WTC11 (cell line): Measurements from ENCODE around the gene GNA12. TPM values are rescaled to one million over a fixed set of nuclear protein-coding genes. Genes with fewer than 3 reads are reported as not detected.
A peak's percentile ranks its signal among the peaks of the same experiment; 100 is the strongest.

Experiments
- ATAC-seq: fragments of 200-7000 bp; cut with Tn5 transposase; 2 replicates; pipeline ENCODE4 v1.10.0; 2021; ENCODE audit warnings: mild to moderate bottlenecking, moderate library complexity
- CTCF ChIA-PET: fragments of 300-600 bp; sonication (Branson Sonifier 250); formaldehyde crosslinking; loops from one replicate; lab custom pipeline; 2021; ENCODE audit warnings: antibody characterized with exemption; lab: Charles Lee
- POLR2A ChIA-PET: fragments of 350-600 bp; sonication (Branson Sonifier 250); formaldehyde crosslinking; loops from one replicate; lab custom pipeline; 2021; ENCODE audit warnings: antibody characterized with exemption; lab: Charles Lee
- DNase-seq: peaks from one replicate; pipeline ENCODE4 v3.0.0; 2021; ENCODE audit warnings: low spot score
- H3K27ac Mint-ChIP-seq: 2 replicates; pipeline ENCODE4 v1.8.0; 2021; ENCODE audit warnings: mixed read lengths
- H3K27me3 Mint-ChIP-seq: 2 replicates; pipeline ENCODE4 v1.8.0; 2021; ENCODE audit warnings: low read depth, mild to moderate bottlenecking, moderate library complexity, mixed read lengths
- H3K36me3 Mint-ChIP-seq: 2 replicates; pipeline ENCODE4 v1.8.0; 2021; ENCODE audit warnings: mixed read lengths
- H3K4me1 Mint-ChIP-seq: 2 replicates; pipeline ENCODE4 v1.8.0; 2022; ENCODE audit warnings: mixed read lengths
- H3K4me3 Mint-ChIP-seq: 2 replicates; pipeline ENCODE4 v1.8.0; 2021; ENCODE audit warnings: mild to moderate bottlenecking, moderate library complexity, mixed read lengths
- H3K9me3 Mint-ChIP-seq: 2 replicates; pipeline ENCODE4 v1.8.0; 2021; ENCODE audit warnings: mixed read lengths
- KAT7 ChIP-seq: sonication (generic); formaldehyde crosslinking; IDR thresholded peaks from 2 replicates; pipeline ENCODE4 v1.8.1; 2023; ENCODE audit warnings: missing genetic modification reagents, mild to moderate bottlenecking, borderline replicate concordance
- NFATC4 ChIP-seq: fragments of 250-450 bp; sonication (Bioruptor Pico); IDR thresholded peaks from 2 replicates; pipeline ENCODE4 v1.9.0; 2021; ENCODE audit warnings: mild to moderate bottlenecking
- OVOL2 ChIP-seq: fragments of 250-450 bp; sonication (Bioruptor Pico); IDR thresholded peaks from 2 replicates; pipeline ENCODE4 v1.9.0; 2021; ENCODE audit warnings: mild to moderate bottlenecking, borderline replicate concordance
- TP53 ChIP-seq: sonication (generic); formaldehyde crosslinking; IDR thresholded peaks from 2 replicates; pipeline ENCODE4 v1.8.1; 2023; ENCODE audit warnings: mild to moderate bottlenecking, missing genetic modification reagents
- ZNF219 ChIP-seq: sonication (generic); formaldehyde crosslinking; IDR thresholded peaks from 2 replicates; pipeline ENCODE4 v1.8.0; 2023; ENCODE audit warnings: missing genetic modification reagents, mild to moderate bottlenecking, borderline replicate concordance
- ZNF317 ChIP-seq: sonication (generic); formaldehyde crosslinking; IDR thresholded peaks from 2 replicates; pipeline ENCODE4 v1.8.1; 2023; ENCODE audit warnings: low read depth, mild to moderate bottlenecking, moderate library complexity, missing genetic modification reagents, borderline replicate concordance
- ZNF671 ChIP-seq: fragments of 250-450 bp; sonication (Bioruptor Pico); IDR thresholded peaks from 2 replicates; pipeline ENCODE4 v1.8.0; 2021; ENCODE audit warnings: mild to moderate bottlenecking
- total RNA-seq: library from RNA; stranded (reverse); gene quantifications from 3 replicates; pipeline ENCODE4 v1.2.3, GENCODE V29; 2021
- TF ChIP-seq, protein P1 (sequence below): sonication (generic); formaldehyde crosslinking; IDR thresholded peaks from 2 replicates; pipeline ENCODE4 v1.8.0; 2023; ENCODE audit warnings: mild to moderate bottlenecking, missing genetic modification reagents
- TF ChIP-seq, protein P2 (sequence below): sonication (generic); formaldehyde crosslinking; IDR thresholded peaks from 2 replicates; pipeline ENCODE4 v1.8.0; 2023; ENCODE audit warnings: missing genetic modification reagents
- TF ChIP-seq, protein P3 (sequence below): sonication (generic); formaldehyde crosslinking; IDR thresholded peaks from 2 replicates; pipeline ENCODE4 v1.8.0; 2022; ENCODE audit warnings: mild to moderate bottlenecking, missing genetic modification reagents
- TF ChIP-seq, protein P4 (sequence below): sonication (generic); formaldehyde crosslinking; IDR thresholded peaks from 2 replicates; pipeline ENCODE4 v1.8.0; 2022; ENCODE audit warnings: mild to moderate bottlenecking, missing genetic modification reagents
- TF ChIP-seq, protein P5 (sequence below): sonication (generic); formaldehyde crosslinking; IDR thresholded peaks from 2 replicates; pipeline ENCODE4 v1.8.1; 2023; ENCODE audit warnings: mild to moderate bottlenecking, missing genetic modification reagents

Gene GNA12
- total RNA-seq, 1 experiment from 2014 or later = 99.6 TPM

DNA sequence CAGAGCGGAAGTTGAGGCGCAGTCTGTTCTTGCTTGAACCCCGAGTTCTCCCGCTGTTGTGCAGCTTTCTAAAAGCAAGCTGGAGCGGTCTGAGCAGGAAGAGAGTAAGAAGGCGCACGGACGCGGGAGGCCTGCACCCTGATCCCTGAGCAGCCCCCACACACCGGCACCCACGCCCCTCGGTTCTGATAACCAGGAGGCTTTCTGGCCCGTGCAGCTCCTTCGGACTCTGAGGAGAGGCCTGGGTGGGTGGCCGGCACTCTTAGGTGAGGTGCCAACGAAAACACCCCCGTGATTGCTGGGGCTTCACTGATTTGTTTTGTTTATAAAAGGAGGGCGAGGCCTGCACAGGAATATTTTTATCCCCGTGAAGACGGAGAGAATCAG lies 127.2 kb downstream of the GNA12 start (continued):
- no peak for TF ChIP-seq ZNF317 (CRISPR knock-in tag)

DNA sequence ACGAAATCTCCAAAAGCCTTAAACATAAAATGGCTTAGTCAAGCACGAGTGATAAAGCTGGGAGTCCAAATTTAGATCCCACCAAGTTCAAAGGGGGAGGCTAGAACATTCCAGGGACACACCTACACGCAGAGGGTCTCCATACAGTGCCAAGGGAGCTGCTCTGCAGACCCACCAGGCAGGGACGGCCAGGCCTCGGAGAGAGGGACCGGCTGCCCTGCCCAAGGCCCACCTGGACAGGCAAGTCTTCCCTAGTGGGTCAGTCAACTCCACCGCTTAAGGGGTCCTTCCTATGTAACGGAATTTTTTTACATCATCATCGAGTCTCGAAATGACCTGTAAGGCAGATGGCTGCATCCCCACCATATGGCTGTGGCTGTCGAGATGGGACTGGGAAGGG lies 127.6 kb downstream of the GNA12 start:
- H3K9me3 Mint-ChIP-seq = no peaks in the 10 kb centered on the region
- H3K27ac Mint-ChIP-seq = peak overlapping the region; percentile 79; the same call in 1 of the 2 replicates
- POLR2A ChIA-PET = no interaction called here
- CTCF ChIA-PET = no interaction called here
- peaks cover 6% of the 10 kb centered on the region for H3K4me1 Mint-ChIP-seq
- H3K27me3 Mint-ChIP-seq = no peaks in the 10 kb centered on the region
- DNase-seq (no peak), ATAC-seq (no peak)
- peaks cover 52% of the 10 kb centered on the region for H3K36me3 Mint-ChIP-seq
- TF ChIP-seq ZNF671 (CRISPR knock-in tag) (no peak), ZNF219 (no peak), NFATC4 (CRISPR knock-in tag) (no peak), OVOL2 (CRISPR knock-in tag) (no peak), KAT7 (no peak)
- TF ChIP-seq, protein P1, sequence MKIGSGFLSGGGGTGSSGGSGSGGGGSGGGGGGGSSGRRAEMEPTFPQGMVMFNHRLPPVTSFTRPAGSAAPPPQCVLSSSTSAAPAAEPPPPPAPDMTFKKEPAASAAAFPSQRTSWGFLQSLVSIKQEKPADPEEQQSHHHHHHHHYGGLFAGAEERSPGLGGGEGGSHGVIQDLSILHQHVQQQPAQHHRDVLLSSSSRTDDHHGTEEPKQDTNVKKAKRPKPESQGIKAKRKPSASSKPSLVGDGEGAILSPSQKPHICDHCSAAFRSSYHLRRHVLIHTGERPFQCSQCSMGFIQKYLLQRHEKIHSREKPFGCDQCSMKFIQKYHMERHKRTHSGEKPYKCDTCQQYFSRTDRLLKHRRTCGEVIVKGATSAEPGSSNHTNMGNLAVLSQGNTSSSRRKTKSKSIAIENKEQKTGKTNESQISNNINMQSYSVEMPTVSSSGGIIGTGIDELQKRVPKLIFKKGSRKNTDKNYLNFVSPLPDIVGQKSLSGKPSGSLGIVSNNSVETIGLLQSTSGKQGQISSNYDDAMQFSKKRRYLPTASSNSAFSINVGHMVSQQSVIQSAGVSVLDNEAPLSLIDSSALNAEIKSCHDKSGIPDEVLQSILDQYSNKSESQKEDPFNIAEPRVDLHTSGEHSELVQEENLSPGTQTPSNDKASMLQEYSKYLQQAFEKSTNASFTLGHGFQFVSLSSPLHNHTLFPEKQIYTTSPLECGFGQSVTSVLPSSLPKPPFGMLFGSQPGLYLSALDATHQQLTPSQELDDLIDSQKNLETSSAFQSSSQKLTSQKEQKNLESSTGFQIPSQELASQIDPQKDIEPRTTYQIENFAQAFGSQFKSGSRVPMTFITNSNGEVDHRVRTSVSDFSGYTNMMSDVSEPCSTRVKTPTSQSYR (CRISPR knock-in tag) = no peak
- no peak overlapping the region for H3K4me3 Mint-ChIP-seq

DNA sequence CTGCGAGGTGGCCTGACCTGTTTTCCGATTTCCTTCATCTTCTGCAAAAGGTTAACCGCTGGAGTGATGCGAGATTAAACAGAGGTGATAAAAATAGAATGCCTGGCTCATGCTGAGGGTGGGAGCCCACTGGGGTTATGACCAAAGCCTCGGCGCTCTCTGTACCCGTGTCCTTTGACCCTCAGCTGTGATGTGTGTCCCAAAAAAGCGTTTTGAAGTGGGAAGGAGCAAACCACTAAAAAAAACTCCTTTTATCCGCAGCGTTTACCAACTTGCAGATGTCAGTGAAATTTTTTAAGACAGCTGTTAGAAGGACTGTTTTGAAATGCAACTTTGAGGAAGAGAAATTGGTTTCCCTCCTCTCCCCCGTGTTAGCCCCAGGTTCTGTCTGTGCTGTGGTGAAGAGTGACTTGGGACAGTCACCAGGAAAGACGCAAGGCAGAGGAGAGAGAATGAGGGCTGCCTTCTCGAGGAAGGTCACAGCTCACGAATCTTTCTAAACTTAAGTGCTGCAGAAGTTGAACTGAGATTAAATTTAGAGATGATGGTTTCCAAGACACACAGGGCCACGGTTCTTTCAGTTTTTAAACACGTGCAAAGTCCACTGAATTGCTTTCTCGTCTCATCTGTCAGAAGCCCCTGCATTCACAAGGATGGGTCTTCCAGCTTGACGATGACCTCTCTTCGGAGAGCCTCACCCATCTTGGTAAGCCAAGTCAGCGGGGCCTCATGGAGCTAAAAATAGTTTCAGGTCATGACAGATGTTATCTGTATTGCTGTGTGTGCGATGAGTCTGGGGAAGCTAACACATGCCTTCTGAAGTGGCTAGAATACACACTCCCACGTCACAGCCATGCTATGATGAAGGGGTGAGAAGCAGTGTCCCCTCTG lies 128.5 kb downstream of the GNA12 start:
- Mint-ChIP-seq H3K4me3 (no peak overlapping the region), H3K4me1 (peaks cover 6% of the 10 kb centered on the region), H3K27me3 (no peaks in the 10 kb centered on the region), H3K27ac (peak overlapping the region; percentile 21), H3K9me3 (no peaks in the 10 kb centered on the region), H3K36me3 (peaks cover 51% of the 10 kb centered on the region)
- CTCF ChIA-PET = interaction anchor here (1.5 kb wide), 1 partner anchor 107 kb away, joined by 4 read pairs; no protein-coding TSS in a partner anchor
- TF ChIP-seq, protein P2, sequence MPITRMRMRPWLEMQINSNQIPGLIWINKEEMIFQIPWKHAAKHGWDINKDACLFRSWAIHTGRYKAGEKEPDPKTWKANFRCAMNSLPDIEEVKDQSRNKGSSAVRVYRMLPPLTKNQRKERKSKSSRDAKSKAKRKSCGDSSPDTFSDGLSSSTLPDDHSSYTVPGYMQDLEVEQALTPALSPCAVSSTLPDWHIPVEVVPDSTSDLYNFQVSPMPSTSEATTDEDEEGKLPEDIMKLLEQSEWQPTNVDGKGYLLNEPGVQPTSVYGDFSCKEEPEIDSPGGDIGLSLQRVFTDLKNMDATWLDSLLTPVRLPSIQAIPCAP (CRISPR knock-in tag) = no peak
- TF ChIP-seq, protein P3, sequence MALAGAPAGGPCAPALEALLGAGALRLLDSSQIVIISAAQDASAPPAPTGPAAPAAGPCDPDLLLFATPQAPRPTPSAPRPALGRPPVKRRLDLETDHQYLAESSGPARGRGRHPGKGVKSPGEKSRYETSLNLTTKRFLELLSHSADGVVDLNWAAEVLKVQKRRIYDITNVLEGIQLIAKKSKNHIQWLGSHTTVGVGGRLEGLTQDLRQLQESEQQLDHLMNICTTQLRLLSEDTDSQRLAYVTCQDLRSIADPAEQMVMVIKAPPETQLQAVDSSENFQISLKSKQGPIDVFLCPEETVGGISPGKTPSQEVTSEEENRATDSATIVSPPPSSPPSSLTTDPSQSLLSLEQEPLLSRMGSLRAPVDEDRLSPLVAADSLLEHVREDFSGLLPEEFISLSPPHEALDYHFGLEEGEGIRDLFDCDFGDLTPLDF = no peak
- TF ChIP-seq NFATC4 (CRISPR knock-in tag) = no peak
- ATAC-seq = no peak
- POLR2A ChIA-PET = interaction anchor here (0.6 kb wide), 1 partner anchor 139 kb away, joined by 3 read pairs; no protein-coding TSS in a partner anchor
- no peak for DNase-seq

DNA sequence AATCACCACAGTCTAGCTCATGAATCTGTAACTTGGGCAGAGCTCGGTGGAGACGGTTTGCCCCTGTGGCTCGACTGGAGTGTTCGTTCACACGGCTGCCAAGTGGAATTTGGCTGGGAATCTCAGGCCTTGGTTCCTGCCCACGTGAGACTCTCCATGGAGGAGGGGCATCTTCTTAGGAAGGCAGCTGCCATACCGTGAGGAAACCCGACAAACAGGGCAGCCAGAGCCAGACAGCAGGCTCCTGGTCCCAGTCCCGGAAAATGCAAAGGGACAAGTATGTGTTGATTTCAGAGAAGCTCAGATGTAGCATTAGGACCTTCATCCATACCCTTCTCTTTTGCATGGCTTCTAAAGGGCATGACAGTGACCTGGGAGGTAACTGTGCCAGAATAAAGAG lies 129.5 kb downstream of the GNA12 start:
- Mint-ChIP-seq H3K36me3 (peaks cover 45% of the 10 kb centered on the region), H3K27ac (peak overlapping the region; percentile 21; the same call in 1 of the 2 replicates)
- POLR2A ChIA-PET = no interaction called here
- TF ChIP-seq, protein P2 (CRISPR knock-in tag) = no peak
- TF ChIP-seq, protein P4, sequence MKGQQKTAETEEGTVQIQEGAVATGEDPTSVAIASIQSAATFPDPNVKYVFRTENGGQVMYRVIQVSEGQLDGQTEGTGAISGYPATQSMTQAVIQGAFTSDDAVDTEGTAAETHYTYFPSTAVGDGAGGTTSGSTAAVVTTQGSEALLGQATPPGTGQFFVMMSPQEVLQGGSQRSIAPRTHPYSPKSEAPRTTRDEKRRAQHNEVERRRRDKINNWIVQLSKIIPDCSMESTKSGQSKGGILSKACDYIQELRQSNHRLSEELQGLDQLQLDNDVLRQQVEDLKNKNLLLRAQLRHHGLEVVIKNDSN (CRISPR knock-in tag) = no peak
- TF ChIP-seq TP53 = no peak
- TF ChIP-seq, protein P5, sequence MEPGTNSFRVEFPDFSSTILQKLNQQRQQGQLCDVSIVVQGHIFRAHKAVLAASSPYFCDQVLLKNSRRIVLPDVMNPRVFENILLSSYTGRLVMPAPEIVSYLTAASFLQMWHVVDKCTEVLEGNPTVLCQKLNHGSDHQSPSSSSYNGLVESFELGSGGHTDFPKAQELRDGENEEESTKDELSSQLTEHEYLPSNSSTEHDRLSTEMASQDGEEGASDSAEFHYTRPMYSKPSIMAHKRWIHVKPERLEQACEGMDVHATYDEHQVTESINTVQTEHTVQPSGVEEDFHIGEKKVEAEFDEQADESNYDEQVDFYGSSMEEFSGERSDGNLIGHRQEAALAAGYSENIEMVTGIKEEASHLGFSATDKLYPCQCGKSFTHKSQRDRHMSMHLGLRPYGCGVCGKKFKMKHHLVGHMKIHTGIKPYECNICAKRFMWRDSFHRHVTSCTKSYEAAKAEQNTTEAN (CRISPR knock-in tag) = no peak
- TF ChIP-seq, all 79 proteins: peak for 0
- H3K9me3 Mint-ChIP-seq = no peaks in the 10 kb centered on the region
- CTCF ChIA-PET = interaction anchor here (1.2 to 2.5 kb wide), 8 partner anchors 10 to 263 kb away, joined by 3 to 15 read pairs (median 6); no protein-coding TSS in a partner anchor
- H3K4me3 Mint-ChIP-seq = no peak overlapping the region
- no peak for DNase-seq
- peaks cover 6% of the 10 kb centered on the region for H3K4me1 Mint-ChIP-seq
- no peak for ATAC-seq
- H3K27me3 Mint-ChIP-seq = no peaks in the 10 kb centered on the region
